Activated CD4-positive, CD25-positive, alpha-beta regulatory T cell treated with anti-CD3 and anti-CD28 coated beads, Interleukin-2, amount 50 U/mL, for 16 hours (primary cell): ENCODE results near the gene ORAI2.
A peak's percentile ranks its signal among the peaks of the same experiment; 100 is the strongest.
"Not testable (repeated sequence)": the region's sequence is repeated elsewhere in the genome, so short reads cannot be mapped to it uniquely, and the experiment has no call there.

ENCODE experiments used
- DNase-seq: peaks from one replicate; pipeline ENCODE4 v3.0.0-alpha.2; 2020; ENCODE audit warnings: low read depth, low spot score

Gene ORAI2

GRCh38 chr7:102446387-102447156, 13.2 kb downstream of the ORAI2 start:
- DNase-seq, result no peak

GRCh38 chr7:102447311-102447710, 13.9 kb downstream of the ORAI2 start:
- no peak for DNase-seq

- no peak for DNase-seq
Measured at GRCh38 chr7:102449136-102449535, 15.8 kb downstream of the ORAI2 start.

GRCh38 chr7:102450242-102450641, 16.9 kb downstream of the ORAI2 start:
- DNase-seq, result no peak

- no peak for DNase-seq
Measured at GRCh38 chr7:102451371-102452054, 18.1 kb downstream of the ORAI2 start.

GRCh38 chr7:102452451-102452850, 19.1 kb downstream of the ORAI2 start:
- no peak for DNase-seq

GRCh38 chr7:102453319-102453718, 19.9 kb downstream of the ORAI2 start:
- DNase-seq, result no peak

- DNase-seq, result no peak
Measured at GRCh38 chr7:102454468-102454867, 21.1 kb downstream of the ORAI2 start.

- not testable (repeated sequence) for DNase-seq
Measured at GRCh38 chr7:102454932-102455331, 21.6 kb downstream of the ORAI2 start.

- DNase-seq, result no peak
Measured at GRCh38 chr7:102455596-102455995, 22.2 kb downstream of the ORAI2 start.

GRCh38 chr7:102456327-102456726, 23.0 kb downstream of the ORAI2 start:
- DNase-seq, result no peak

- DNase-seq, result no peak
Measured at GRCh38 chr7:102457352-102457924, 24.1 kb downstream of the ORAI2 start.

GRCh38 chr7:102459221-102459844, 26.0 kb downstream of the ORAI2 start:
- DNase-seq, result no peak

- no peak for DNase-seq
Measured at GRCh38 chr7:102460467-102460866, 27.1 kb downstream of the ORAI2 start.

- no peak for DNase-seq
Measured at GRCh38 chr7:102463841-102464576, 30.6 kb downstream of the ORAI2 start.

GRCh38 chr7:102464577-102465280, 31.4 kb downstream of the ORAI2 start, which contains the start of the genes ALKBH4 and LRWD1:
Gene ALKBH4 (minus strand): TSS chr7:102464863. CDS start chr7:102464836, 27 bp downstream.
Gene LRWD1 (plus strand): TSS chr7:102464984. CDS start chr7:102465081, 97 bp downstream.
- DNase-seq, result peak; percentile 86

GRCh38 chr7:102466097-102466496, 32.7 kb downstream of the ORAI2 start:
- no peak for DNase-seq

GRCh38 chr7:102467581-102468477, 34.5 kb downstream of the ORAI2 start:
- no peak for DNase-seq

- no peak for DNase-seq
Measured at GRCh38 chr7:102468478-102469350, 35.3 kb downstream of the ORAI2 start.
